ENCODE results near the gene MAPK8.

DNA sequence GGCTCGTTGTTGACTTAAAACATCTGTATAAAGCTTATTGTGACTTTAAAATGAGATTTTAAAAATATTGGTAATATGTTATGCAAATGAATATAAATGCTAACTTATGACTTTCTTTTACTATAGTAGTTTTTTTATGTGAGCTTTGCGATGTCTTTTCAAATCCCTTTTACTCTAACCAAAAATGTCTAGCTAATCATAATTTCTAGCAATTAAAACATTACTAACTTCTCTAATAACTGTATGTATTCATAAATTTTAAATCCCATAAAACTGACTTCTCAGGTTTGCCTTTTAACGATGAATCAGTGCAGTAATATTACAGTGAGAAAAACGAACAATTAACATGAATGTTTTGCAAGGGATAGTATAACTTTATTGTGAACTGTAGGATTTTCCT is 113.2 kb downstream of the MAPK8 start:
- no peak for TF ChIP-seq POLR2A (IDR thresholded peaks at IDR 0.05)
- TF ChIP-seq, protein P1, sequence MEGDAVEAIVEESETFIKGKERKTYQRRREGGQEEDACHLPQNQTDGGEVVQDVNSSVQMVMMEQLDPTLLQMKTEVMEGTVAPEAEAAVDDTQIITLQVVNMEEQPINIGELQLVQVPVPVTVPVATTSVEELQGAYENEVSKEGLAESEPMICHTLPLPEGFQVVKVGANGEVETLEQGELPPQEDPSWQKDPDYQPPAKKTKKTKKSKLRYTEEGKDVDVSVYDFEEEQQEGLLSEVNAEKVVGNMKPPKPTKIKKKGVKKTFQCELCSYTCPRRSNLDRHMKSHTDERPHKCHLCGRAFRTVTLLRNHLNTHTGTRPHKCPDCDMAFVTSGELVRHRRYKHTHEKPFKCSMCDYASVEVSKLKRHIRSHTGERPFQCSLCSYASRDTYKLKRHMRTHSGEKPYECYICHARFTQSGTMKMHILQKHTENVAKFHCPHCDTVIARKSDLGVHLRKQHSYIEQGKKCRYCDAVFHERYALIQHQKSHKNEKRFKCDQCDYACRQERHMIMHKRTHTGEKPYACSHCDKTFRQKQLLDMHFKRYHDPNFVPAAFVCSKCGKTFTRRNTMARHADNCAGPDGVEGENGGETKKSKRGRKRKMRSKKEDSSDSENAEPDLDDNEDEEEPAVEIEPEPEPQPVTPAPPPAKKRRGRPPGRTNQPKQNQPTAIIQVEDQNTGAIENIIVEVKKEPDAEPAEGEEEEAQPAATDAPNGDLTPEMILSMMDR (IDR thresholded peaks at IDR 0.05) = no peak
- TF ChIP-seq POLR2AphosphoS5 (IDR thresholded peaks at IDR 0.05) = no peak
